ENCODE measurements around the gene RPL5.

DNA sequence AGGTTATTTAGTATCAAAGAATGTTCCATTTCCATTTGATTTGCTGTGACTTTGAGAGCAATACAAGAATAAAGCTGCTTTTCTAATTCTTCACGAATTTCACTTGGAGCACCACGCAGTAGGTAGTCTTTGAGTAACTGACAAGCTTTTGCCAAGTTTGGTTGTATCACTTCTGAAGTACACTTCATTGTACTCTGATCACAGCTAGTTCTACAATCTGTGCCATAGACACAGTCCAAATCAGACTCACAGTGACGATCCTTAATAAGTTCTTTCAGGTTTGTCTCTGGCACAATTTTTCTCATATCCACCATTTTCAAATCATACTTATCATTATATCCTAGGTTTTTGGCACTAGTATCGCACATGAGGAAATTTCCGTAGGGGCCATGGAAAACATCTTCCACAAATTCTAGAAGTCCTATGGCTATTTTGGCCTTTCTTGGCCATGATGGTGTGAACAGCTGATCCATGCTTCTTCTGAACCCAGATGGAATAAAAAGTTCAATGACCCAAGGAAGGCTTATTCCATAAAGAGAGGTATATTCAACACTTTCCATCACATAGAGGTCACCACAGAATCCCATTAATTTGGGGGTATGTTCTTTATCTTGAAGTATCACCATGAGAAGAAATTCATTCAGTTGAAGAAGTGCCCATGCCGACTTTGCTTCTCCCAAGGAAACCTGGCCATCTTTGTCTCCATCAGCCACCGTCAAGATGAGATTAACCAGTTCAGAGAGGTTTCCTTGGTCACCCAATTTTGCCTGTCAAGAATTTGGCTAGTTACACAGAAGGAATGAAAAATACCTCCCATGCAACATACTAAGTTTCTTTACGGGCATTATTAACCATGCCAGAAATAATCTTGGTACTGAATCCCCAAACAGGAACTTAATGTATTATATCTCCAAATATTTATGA is 11.9 kb downstream of the RPL5 start:
- TF ChIP-seq, protein P1, sequence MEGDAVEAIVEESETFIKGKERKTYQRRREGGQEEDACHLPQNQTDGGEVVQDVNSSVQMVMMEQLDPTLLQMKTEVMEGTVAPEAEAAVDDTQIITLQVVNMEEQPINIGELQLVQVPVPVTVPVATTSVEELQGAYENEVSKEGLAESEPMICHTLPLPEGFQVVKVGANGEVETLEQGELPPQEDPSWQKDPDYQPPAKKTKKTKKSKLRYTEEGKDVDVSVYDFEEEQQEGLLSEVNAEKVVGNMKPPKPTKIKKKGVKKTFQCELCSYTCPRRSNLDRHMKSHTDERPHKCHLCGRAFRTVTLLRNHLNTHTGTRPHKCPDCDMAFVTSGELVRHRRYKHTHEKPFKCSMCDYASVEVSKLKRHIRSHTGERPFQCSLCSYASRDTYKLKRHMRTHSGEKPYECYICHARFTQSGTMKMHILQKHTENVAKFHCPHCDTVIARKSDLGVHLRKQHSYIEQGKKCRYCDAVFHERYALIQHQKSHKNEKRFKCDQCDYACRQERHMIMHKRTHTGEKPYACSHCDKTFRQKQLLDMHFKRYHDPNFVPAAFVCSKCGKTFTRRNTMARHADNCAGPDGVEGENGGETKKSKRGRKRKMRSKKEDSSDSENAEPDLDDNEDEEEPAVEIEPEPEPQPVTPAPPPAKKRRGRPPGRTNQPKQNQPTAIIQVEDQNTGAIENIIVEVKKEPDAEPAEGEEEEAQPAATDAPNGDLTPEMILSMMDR (conservative IDR thresholded peaks at IDR 0.05; ENCODE audit: low read depth, low read length): no peak
- TF ChIP-seq POLR2A (IDR thresholded peaks at IDR 0.05; ENCODE audit: low read depth, low read length): no peak
- no peak for TF ChIP-seq CEBPB (IDR thresholded peaks at IDR 0.05; ENCODE audit: low read depth, low read length)
- no peak for TF ChIP-seq SMC3 (IDR thresholded peaks at IDR 0.05; ENCODE audit: low read depth, low read length)
- TF ChIP-seq RFX5 (IDR thresholded peaks at IDR 0.05; ENCODE audit: low read depth, low read length): no peak
- no peak for TF ChIP-seq BHLHE40 (IDR thresholded peaks at IDR 0.05; ENCODE audit: low read depth, low read length)
- TF ChIP-seq MAFK (IDR thresholded peaks at IDR 0.05; ENCODE audit: low read depth, low read length): no peak

Measured in IMR-90 (cell line).